Stimulated activated CD8-positive, alpha-beta memory T cell treated with anti-CD3 and anti-CD28 coated beads, Interleukin-15, amount 100 ng/mL, for 24 hours (primary cell): ENCODE results near the gene EXOSC6.
"Not testable (repeated sequence)": the region's sequence is repeated elsewhere in the genome, so short reads cannot be mapped to it uniquely, and the experiment has no call there.

ENCODE experiments used
- DNase-seq: peaks from one replicate; pipeline ENCODE4 v3.0.0-alpha.2; 2020; ENCODE audit warnings: low read depth

EXOSC6 gene

DNA sequence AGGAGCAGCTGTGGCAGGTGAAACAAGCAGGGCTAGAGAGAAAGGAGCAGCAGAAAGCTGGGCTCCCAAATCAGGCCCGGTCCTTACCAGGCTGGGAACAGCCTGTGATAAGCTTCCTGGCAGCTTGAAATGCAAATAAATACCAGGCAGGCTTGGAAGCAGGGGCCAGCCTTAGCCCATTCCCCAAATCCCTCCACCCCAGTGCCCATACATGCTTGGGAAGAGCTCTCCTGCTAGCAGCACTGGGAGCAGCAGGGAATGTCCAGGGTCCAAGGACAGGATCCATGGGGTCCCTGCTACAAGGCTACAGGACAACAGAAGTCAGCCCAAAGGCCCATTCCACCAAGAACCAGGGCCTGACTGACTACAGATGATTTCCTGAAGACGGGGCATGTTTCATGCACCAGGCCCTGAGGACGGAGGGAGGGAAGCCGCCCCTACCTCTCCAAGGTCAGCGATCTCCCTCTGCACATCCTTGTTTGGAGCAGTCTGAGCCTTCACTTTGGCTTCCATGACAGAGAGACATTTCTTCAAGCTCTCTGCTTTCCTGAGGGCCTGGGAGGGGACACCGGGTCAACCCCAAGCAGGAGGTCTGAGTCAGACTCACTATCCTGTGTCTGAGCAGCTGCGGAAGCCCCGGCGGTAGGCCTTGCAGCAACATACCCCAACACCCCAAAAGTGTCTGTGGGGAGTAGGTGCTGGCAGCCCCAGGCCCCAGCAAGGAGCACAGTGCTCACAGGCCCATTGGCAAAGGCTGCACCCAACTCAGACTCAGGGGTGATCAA, 2.6 kb upstream of the EXOSC6 start:
- DNase-seq: no peak

DNA sequence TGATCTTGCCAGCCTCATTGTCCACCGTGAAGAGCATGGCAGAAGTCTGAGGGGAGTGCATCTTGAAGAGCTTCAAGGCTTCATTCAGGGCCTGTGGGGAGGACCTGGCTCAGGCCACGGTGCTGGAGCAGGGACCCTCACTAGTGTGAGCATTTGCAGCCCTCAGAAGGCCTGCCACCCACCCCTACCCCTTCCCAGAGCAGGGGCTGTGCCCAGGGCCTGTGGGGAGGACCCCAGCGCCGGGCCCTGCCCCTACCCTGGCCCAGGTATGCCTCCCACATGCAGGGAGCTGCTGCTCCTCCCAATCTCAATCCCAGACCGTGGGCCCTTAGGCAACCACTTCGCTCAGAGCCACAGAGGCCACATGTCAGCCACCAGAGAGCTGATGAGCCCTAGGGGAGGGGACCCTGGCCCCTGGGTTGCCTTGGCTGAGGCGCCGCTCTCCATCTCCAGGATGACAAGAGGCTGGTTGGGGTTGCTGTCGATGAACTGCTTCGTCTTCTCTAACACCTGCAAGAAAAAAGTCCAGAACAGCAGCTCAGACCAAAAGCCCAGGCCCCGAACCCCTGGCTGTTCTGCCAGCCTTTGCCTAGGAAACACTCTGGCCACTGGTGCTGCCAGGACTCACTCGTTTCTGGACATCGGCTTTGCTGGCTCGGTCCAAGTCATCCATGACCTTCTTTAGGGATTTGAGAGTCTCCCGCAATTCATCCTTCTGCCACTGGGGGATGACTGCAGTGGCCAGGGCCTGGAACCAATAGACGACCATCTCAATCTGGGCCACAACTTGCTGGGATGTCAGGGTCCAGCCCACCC, 1.8 kb upstream of the EXOSC6 start:
- no peak for DNase-seq

DNA sequence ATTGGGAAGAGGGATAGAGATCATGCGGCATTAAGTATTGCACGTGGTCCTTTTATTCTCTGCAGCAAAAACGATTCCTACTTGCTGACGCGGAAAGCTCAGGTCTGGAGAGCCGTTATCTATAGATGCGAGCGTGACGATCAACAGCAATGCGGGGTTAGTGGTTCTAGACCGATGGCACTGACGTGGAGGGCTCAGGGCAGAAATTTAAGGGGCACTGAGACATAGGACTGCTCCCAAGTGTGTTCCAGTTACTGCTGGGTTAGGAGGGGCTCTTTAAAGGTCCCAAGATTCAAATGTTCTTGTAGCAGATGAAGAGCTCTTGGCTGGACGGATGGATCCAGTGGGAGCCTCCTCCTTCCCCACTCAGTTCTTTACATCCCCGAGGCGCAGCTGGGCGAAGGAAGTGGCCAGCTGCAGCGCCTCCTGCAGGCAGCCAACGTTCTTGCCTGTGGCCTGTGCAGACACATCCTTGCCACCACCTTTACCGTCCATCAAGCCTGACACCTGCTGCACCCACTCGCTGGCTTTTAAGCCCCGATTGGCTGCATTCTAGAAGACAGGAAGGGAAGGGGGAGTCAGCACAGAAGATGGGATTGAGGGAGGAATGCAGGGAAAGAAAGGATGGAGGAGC, 732 bp upstream of the EXOSC6 start:
- no peak for DNase-seq

DNA sequence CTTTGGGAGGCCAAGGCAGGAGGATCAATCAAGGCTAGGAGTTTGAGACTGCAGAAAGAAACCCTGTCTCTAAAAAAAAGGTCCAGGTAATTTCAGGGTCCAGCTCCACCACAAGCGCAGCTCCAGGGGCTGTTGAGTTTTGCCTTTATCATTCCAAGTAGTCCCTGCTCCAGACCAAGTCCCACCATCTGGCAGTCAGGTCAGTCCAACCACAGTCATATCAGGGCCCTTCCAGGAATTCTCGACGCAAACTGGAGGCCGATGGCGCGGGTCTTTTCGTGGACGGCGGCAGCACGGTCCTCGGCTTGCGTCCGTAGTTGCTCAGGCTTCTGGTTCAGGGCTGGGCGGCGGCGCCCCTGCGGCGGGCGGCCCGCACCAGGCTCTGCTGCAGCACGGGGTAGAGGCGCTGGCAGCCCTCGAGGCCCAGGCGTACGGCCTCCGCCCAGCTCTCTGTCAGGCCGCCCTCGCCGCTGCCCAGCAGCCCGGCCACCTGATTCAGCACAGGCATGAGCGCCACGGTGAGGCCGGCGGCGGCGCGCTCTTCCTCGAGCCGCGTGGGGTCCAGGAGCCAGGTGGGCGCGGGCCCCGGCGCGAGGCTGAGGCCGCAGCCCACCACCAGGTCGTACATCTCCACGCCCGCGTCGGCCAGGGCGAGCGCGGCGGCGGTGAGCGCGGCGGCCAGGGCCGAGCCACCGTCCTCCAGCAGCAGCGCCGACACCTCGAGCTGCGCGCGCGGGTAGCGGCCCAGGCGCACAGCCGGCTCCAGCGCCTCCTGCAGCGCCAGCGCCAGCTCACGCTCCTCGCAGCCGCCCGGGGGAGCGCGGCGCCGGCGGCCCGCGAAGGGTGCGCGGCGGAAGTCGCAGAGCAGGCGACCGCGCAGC, 752 bp downstream of the EXOSC6 start:
- DNase-seq: no peak

DNA sequence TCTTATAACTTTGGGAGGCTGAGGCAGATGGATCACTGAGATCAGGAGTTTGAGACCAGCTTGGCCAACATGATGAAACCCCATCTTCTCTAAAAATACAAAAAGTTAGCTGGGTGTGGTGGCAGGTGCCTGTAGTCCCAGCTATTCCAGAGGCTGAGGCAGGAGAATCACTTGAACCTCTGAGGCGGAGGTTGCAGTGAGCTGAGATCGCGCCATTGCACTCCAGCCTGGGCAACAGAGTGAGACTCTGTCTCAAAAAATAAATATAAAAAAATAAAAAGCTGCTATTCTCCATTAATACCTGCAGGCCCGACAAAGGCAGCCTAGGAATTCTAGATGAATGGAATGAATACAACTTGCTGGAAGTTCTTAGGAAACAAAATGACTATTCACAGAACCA, 2.0 kb downstream of the EXOSC6 start:
- DNase-seq: not testable (repeated sequence)

DNA sequence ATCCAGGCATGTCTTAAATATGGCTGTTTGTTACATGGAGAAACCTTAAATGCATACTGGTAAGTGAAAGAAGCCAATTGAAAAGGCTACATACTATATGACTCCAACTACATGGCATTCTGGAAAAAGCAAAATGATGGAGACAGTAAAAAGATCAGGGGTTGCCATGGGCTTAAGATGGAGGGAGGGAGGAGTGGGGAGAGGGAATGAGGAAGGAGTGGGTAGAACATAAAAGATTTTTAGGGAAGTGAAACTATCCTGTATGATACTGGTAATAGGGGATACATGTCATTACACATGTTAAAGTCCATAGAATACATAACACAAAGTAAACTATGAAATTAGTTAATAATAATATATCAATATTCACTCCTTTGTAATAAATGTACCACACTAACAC, 13.0 kb downstream of the EXOSC6 start:
- DNase-seq: not testable (repeated sequence)

DNA sequence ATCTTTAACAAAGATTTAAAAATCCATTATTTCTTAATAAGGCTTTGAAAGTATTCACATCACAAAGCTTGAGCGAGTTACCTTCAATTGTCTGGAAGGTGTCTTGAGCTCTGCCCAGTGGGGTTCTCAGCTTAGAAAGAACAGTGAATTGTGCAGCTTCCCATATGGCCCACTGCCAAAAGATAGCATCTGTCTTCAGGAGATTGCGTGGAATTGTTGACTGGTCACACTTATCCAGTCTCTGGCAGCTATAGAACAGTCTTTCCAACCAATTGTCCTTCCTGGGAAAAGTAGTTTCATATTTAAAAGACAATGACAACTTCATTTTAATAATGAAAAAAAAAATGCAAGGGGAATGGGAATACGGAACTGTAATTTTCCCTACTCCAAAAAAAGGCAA, 19.9 kb downstream of the EXOSC6 start:
- not testable (repeated sequence) for DNase-seq

DNA sequence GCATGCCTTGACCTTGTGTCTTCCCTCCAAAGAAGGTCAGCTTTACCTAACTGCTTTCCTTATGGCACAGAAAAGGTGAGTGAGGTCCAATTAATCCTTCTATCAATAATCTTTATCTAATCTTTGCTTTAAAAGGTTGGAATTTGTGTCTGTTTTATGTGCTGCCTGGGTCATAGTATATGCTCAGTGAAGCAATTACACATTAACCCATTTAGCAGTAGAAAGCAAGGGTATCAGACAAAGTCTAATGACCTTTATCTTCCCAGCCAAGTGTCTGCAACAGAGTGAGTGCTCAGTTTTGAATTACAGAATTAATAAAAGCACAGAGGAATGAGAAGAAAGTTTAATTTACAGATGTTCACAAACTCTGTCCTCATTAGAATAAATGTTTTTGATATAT, 25.7 kb downstream of the EXOSC6 start:
- not testable (repeated sequence) for DNase-seq

DNA sequence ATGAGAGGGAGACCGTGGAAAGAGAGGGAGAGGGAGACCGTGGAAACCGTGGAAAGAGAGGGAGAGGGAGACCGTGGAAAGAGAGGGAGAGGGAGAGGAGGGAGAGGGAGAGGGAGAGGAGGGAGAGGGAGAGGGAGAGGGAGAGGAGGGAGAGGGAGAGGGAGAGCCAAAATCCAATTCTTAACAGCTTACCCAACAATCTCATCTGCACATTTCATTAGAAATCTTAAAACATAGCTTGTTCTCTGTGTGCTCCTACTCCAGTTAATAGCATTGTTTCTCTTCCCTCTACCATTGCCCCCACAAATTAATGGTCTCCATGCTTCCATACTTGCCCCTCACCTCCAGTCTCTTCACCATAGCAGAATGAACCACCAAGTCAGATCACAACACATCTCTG, 26.3 kb downstream of the EXOSC6 start:
- DNase-seq: not testable (repeated sequence)

DNA sequence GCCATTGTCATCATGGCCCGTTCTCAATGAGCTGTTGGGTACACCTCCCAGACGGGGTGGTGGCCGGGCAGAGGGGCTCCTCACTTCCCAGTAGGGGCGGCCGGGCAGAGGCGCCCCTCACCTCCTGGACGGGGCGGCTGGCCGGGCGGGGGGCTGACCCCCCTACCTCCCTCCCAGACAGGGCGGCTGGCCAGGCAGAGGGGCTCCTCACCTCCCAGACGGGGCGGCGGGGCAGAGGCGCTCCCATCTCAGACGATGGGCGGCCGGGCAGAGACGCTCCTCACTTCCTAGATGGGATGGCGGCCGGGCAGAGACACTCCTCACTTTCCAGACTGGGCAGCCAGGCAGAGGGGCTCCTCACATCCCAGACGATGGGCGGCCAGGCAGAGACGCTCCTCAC, 27.1 kb downstream of the EXOSC6 start:
- DNase-seq: not testable (repeated sequence)

DNA sequence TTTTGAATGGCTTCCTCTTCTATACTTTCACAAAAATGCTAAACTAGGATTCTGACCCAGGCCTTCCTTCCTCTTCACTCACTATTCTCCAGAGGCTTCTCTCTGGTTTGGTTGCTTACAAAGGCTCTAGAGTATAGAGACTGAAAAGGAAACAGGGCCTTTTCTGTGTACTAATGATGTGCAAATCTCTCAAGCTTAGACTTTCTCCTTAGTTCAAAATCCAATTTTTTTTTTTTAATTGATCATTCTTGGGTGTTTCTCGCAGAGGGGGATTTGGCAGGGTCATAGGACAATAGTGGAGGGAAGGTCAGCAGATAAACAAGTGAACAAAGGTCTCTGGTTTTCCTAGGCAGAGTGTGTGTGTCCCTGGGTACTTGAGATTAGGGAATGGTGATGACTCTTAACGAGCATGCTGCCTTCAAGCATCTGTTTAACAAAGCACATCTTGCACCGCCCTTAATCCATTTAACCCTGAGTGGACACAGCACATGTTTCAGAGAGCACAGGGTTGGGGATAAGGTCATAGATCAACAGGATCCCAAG, 27.7 kb downstream of the EXOSC6 start:
- not testable (repeated sequence) for DNase-seq

DNA sequence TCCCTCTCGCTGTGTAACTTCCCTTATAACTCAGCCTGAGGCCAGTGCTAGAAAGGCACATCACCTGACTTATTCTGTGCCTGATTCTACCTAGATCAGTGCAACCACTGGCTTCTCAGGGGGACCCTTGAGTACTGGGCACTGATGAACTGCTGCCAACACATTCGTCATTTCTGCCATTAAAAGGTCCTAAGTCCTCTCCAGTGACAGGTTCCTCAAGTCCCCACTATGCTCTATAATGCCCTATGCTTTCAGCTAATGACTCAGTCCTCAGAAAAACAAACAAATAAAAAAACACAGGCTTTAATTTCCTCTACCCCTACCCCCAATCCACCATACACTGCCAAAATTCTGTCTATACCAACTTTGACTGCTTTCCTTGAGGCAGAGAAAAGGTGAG, 28.5 kb downstream of the EXOSC6 start:
- not testable (repeated sequence) for DNase-seq

DNA sequence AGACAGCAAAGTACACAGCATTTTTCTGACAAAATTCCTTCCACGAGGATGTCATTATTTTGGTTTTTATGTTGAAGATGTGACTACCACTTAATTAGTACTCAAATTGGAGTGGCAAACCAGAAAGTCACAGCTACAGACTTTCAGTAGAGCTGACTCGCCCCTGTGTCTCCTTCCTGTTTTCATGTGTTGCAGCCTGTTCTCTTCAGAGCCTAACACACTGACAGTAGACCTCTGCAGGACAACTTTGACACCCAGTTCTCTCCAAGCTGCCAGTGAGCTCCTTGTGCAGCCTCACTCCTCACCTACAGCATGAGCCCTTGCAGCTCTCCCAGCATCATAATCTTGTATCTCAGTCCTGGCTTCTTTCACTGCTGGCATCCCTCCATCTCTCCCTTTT, 29.2 kb downstream of the EXOSC6 start:
- not testable (repeated sequence) for DNase-seq

DNA sequence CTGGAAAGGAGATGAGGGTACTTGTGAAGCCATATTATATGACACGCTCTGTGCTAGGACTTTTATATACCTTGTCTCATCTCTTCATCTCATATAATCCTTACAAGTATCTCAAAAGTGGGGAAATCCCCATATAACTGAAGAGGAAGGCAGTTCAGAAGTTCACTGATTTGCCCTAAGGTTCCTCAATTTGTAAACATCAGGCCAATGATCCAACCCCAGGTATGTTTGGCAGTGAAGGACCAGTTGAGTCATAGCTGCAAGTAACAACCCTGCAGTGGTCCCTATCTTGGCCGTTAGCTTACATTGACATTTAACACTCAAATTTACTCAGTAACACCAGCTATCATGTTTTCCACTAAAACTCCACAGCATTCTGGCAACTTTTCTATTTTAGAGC, 33.2 kb downstream of the EXOSC6 start:
- not testable (repeated sequence) for DNase-seq

DNA sequence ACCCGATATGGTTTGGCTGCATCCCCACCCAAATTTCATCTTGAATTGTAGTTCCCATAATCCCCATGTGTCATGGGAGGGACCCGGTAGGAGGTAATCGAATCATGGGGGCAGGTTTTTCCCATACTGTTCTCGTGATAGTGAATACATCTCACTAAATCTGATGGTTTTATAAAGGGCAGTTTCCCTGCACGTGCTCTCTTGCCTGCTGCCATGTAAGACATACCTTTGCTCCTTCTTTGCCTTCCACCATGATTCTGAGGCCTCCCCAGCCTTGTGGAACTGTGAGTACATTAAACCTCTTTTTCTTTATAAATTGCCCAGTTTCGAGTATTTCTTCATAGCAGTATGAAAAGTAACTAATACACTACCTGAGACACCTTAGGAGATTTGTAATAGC, 45.4 kb downstream of the EXOSC6 start:
- DNase-seq: not testable (repeated sequence)

DNA sequence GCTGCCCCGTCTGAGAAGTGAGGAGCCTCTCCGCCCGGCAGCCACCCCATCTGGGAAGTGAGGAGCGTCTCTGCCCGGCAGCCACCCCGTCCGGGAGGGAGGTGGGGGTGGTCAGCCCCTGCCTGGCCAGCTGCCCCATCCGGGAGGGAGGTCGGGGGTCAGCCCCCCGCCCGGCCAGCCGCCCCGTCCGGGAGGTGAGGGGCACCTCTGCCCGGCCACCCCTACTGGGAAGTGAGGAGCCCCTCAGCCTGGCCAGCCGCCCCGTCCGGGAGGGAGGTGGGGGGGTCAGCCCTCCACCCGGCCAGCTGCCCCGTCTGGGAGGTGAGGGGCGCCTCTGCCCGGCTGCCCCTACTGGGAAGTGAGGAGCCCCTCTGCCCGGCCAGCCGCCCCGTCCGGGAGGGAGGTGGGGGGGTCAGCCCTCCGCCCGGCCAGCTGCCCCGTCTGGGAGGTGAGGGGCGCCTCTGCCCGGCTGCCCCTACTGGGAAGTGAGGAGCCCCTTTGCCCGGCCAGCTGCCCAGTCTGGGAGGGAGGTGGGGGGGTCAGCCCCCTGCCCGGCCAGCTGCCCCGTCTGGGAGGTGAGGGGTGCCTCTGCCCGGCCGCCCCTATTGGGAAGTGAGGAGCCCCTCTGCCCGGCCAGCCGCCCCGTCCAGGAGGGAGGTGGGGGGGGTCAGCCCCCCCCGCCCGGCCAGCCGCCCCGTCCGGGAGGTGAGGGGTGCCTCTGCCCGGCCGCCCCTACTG, 46.9 kb downstream of the EXOSC6 start:
- DNase-seq: not testable (repeated sequence)

DNA sequence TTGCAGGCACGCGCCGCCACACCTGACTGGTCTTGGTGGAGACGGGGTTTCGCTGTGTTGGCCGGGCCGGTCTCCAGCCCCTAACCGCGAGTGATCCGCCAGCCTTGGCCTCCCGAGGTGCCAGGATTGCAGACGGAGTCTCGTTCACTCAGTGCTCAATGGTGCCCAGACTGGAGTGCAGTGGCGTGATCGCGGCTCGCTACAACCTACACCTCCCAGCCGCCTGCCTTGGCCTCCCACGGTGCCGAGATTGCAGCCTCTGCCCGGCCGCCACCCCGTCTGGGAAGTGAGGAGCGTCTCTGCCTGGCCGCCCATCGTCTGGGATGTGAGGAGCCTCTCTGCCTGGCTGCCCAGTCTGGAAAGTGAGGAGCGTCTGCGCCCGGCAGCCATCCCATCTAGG, 47.7 kb downstream of the EXOSC6 start:
- DNase-seq: not testable (repeated sequence)

DNA sequence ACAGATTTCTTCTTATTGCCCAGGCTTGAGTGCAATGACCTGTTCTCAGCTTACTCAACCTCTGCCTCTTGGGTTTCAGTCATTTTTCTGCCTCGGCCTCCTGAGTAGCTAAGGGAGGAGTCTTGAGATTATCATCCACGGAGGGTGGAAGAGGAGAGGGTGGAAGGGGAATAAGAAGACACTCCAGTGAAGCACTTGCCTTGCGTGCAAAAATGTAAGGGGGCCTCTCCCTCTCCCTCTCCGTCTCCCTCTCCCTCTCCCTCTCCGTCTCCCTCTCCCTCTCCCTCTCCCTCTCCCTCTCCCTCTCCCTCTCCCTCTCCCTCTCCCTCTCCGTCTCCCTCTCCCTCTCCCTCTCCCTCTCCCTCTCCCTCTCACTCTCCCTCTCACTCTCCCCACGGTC, 48.2 kb downstream of the EXOSC6 start:
- not testable (repeated sequence) for DNase-seq

DNA sequence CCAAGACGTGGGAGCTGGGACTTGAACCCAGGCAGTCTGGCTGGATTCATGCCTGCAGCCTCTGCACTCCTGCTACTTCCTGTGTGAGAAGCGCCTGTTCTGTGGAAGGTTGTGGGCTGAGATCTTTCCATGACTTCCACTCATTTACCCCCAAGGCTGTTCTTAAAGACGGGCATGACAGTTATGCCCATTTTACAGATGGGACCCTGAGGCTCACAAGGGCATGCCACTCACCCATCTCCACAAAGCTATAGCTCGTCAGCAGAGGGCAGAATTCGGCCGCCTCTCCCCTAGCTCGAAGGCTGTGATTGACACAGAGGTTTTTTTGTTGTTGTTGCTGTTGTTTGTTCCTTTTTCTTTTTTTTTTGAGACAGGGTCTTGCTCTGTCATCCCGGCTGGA, 51.7 kb downstream of the EXOSC6 start:
- not testable (repeated sequence) for DNase-seq

DNA sequence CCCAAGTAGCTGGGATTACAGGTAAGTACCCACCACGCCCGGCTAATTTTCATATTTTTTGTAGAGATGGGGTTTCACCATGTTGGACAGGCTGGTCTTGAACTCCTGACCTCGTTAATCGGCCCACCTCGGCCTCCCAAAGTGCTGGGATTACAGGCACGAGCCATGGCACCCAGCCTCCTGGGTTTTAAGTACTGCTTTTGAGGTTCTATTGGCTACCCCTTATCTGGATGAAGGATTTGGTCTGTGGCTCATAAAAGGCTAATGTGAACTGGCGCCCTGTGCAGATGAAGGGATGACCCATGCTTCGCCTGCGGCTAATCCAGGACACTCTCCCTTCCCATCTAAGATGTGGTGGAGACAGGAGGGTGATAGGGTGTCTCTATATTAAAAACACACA, 52.6 kb downstream of the EXOSC6 start:
- DNase-seq: not testable (repeated sequence)

DNA sequence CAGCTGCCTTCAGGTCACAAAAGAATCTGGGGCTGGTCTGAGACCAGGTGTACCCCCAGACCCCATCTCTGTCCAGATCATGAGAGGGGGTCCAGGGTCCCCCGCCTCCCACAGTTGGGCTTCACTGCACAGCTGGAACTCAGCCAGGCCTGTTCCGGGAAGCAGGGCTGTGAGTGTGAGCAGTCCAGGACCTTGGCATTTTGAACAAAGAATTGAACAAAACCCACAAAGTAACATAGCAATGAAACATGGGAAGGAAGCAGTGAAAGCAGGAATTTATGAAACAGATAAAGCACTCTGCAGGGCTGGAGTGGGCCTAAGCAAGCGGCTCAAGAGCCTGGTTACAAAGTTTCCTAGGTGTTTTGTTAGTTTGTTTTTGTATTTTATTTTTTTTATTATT, 53.1 kb downstream of the EXOSC6 start:
- not testable (repeated sequence) for DNase-seq
